ENCODE measurements around the gene TFAP2E.

Gene TFAP2E

DNA sequence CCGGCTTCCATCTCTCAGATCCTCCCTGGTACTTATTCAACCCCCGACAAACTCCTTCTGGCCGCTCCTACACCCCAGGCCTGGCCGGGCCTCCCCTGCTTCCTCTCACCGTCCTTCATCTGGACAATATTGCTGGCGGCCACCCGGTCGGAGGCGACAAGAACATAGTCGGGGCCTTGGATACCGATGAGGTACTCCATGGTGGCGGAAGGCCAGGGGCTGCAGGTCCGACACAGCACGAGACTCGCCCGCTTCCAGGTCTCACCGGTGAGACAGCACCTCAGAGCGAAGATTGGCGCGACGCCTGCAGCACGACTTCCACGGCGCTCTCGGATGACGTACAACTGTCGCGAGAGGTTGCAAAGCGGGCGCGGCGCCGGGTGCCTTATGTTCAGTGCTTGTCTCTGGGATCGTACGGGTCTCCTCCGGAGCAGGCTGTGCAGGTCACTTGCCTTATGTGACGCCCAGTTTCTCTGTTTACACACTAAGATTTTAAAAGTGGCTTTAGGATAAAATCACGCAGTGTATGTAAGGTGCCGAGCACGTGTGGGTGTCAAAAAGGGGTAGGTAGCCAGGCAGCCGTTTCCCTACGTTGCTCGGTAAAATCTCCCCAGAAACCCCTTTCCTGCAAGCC, 68.2 kb downstream of the TFAP2E start, which contains the start of gene PSMB2:
Gene PSMB2 (minus strand): TSS at position 294 of the 634 bp plus-strand sequence. CDS start 94 bp downstream, at position 200.
- H3K27ac Mint-ChIP-seq: peak within 1 kb of the TSS; percentile 99
- H3K36me3 Mint-ChIP-seq: peaks cover 14% of the 10 kb centered on the region
- H3K4me1 Mint-ChIP-seq: peaks cover 43% of the 10 kb centered on the region
- H3K4me3 Mint-ChIP-seq: peak within 1 kb of the TSS; percentile 100
- H3K9me3 Mint-ChIP-seq: no peaks in the 10 kb centered on the region
- peaks cover 45% of the 10 kb centered on the region for H3K27me3 Mint-ChIP-seq
- CTCF ChIA-PET: interaction anchor here (1.0 kb wide), 1 partner anchor 76 kb away, joined by 3 read pairs; no protein-coding TSS in a partner anchor
- peak; percentile 98 for DNase-seq

DNA sequence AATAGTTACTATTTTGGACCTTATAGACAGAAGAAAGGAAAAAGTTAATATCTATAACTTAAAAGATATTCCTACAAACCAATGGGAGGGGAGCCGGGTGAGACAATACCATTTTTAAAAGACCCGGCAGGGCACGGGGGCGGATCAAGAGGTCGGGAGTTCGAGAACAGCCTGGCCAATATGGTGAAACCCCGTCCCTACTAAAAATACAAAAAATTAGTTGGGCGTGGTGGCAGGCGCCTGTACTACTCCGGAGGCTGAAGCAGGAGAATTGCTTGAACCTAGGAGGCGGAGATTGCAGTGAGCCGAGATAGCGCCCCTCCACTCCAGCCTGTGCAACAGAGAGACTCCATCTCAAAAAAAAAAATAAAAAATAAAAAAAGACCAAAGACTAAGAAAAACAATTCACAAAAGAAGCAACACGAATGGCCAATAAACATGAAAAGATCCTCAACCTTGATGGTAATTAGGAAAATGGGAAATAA, 69.4 kb downstream of the TFAP2E start:
- Mint-ChIP-seq H3K27me3 (peaks cover 52% of the 10 kb centered on the region), H3K27ac (peak overlapping the region; percentile 99), H3K4me1 (peaks cover 37% of the 10 kb centered on the region), H3K4me3 (peak overlapping the region; percentile 100), H3K9me3 (no peaks in the 10 kb centered on the region), H3K36me3 (peaks cover 13% of the 10 kb centered on the region)
- DNase-seq: peak; percentile 23
- CTCF ChIA-PET: interaction anchor here (1.0 kb wide), 1 partner anchor 75 kb away, joined by 3 read pairs; no protein-coding TSS in a partner anchor

- Mint-ChIP-seq H3K36me3 (peaks cover 6% of the 10 kb centered on the region), H3K4me1 (peaks cover 24% of the 10 kb centered on the region), H3K4me3 (no peak overlapping the region), H3K27me3 (peaks cover 52% of the 10 kb centered on the region), H3K27ac (no peak overlapping the region), H3K9me3 (no peaks in the 10 kb centered on the region)
- CTCF ChIA-PET: interaction anchor here (0.6 kb wide), 1 partner anchor 114 kb away, joined by 4 read pairs; no protein-coding TSS in a partner anchor
- no peak for DNase-seq
These were observed 71.1 kb downstream of the TFAP2E start for GRCh38 chr1:35644204-35644603.
